Astrocyte of the spinal cord (primary cell): ENCODE data around the gene RAP1GAP2.
A peak's percentile ranks its signal among the peaks of the same experiment; 100 is the strongest.

Source experiments
- DNase-seq: peaks from one replicate; pipeline ENCODE4 v3.0.0; 2011; ENCODE audit warnings: low read depth, low spot score
- H3K4me3 ChIP-seq: 2 replicates; pipeline ENCODE4 v1.5.1; 2011; ENCODE audit warnings: low read depth, mild to moderate bottlenecking, low read length, moderate library complexity
- in situ Hi-C: cut with HindIII; loops from 2 replicates; pipeline ENCODE4 v1.10.0; 2017; ENCODE audit warnings: low sequenced_read_pairs
- TF ChIP-seq, protein P1 (sequence below): IDR thresholded peaks from 2 replicates; pipeline ENCODE4 v1.5.1; 2012; ENCODE audit warnings: low read depth, mild to moderate bottlenecking, low read length, inconsistent platforms

The RAP1GAP2 gene

DNA sequence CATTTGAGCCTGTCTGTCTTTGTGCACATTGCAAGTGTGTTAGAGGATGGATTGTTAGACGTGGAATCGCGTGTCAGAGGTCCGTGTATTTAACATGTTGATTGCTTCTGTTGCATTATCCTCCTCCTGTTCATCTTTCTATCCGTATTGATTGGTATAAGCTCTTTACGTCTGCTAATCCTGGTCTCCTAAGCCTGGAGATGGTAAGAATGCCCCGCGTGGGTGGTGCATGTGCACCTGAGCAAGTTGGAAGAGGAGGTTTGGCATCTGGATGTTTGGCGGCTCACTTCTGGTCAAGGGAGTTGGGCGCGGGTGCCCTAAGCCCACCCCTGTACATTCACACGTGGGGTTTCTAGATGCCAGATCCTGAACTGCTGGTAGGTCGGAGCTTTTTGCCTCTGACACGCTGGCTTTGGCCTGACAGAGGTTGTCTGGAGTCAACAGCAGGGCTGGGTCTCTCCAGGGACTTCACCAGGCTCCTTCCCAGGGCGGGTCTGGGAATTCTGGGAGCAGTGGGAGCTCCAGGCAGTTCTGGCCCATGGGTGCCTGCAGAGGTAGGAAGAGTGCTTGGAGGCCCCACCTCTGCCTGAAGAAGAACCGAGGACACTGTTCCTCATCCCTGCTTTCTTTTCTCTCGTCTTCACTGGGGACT is 159.8 kb downstream of the RAP1GAP2 start:
- TF ChIP-seq, protein P1, sequence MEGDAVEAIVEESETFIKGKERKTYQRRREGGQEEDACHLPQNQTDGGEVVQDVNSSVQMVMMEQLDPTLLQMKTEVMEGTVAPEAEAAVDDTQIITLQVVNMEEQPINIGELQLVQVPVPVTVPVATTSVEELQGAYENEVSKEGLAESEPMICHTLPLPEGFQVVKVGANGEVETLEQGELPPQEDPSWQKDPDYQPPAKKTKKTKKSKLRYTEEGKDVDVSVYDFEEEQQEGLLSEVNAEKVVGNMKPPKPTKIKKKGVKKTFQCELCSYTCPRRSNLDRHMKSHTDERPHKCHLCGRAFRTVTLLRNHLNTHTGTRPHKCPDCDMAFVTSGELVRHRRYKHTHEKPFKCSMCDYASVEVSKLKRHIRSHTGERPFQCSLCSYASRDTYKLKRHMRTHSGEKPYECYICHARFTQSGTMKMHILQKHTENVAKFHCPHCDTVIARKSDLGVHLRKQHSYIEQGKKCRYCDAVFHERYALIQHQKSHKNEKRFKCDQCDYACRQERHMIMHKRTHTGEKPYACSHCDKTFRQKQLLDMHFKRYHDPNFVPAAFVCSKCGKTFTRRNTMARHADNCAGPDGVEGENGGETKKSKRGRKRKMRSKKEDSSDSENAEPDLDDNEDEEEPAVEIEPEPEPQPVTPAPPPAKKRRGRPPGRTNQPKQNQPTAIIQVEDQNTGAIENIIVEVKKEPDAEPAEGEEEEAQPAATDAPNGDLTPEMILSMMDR = no peak
- in situ Hi-C loops = no loop called here
- DNase-seq = no peak

DNA sequence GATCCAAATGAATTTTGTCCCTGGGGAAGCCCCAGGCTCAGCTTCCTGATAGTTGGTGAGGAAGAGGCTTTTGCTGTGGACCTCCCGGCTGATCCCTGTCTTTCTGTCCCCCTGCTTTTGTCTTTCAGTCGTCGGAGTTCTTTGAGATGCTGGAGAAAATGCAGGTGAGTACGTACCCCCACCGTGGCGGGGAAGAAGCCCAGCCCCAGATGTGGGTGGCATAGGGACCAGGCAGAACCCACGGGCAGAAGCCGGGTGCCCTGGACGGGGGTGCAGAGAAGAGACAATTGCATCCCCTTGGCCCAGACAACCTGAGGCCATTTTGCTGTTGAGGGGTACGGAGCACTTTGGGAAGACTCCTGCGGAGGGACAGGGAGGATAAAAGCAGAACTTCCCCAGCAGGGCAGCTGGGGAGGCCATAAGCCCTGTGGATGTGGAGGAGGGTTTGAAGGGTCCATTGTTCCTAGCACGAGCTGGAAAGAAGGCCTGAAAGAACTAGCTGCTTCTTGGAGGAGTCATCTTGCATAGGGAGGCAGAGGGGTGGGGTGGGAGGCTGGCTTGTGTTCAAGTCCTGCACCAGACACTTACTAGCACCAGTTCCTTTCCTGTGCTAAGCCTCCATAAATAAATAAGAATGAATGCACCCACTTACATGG is 161.5 kb downstream of the RAP1GAP2 start:
- TF ChIP-seq, protein P1 = no peak
- peak; percentile 19 for DNase-seq
- in situ Hi-C loops = no loop called here
- no peak overlapping the region for H3K4me3 ChIP-seq

More for the DNA sequence above, 159.8 kb downstream of the RAP1GAP2 start:
- H3K4me3 ChIP-seq = no peak overlapping the region

DNA sequence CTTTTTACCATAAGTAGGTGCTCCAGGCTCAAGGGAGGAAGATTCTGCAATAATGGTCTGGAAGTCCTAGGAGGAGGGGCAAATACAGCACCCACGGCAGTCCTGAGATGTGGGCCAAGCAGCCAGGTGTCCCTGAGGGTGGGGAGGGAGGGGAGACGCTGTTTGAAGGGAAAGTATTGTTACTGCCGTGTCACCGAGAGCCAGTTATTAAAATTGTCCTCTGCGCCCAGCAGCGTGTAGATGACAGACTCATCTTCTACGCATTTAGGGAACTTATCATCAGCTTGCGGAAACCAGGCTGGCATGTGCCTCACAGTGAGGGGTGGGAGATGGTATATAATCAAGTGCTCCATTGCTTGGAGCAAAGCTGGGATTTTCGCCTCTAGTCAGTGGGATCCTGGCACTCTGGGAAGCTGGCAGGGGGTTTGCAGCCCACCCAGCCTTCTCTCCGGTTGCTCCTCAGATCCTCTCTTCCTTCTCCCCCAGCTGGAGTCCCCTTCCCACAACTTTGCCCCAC is 162.5 kb downstream of the RAP1GAP2 start:
- TF ChIP-seq, protein P1 = no peak
- H3K4me3 ChIP-seq = no peak overlapping the region
- DNase-seq = no peak
- in situ Hi-C loops = no loop called here

DNA sequence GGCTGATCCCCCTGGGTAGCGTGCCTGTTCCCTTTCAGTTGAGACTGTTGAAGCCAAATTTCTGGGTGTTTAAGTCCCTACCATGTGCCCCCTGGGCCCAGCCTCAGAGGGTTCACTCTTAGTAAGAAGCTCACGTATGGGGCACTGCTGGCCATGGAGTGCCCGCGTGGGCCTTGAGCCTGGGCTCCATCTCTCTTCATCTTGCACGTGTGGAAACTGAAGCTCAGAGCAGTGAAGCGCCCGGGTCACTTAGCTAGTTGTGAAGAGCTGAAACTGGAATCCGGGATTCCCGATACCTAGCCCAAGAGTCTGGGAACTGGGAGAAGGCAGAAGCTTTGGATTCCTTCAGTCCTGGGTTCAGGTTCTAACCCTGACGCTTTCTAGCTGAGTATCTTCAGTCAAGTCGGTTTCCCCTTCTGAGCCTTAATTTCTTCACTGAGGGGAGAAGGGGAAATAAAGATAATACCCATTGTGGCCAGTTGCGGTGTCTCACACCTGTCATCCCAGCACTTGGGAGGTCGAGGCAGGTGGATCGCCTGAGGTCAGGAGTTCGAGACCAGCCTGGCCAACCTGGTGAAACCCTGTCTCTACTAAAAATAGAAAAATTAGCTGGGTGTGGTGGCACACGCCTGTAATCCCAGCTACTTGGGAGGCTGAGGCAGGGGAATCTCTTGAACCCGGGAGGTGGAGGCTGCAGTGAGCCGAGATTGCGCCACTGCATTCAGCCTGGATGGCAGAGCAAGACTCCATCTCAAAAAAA is 163.3 kb downstream of the RAP1GAP2 start:
- TF ChIP-seq, protein P1 = no peak
- no peak overlapping the region for H3K4me3 ChIP-seq
- in situ Hi-C loops = no loop called here
- DNase-seq = no peak

DNA sequence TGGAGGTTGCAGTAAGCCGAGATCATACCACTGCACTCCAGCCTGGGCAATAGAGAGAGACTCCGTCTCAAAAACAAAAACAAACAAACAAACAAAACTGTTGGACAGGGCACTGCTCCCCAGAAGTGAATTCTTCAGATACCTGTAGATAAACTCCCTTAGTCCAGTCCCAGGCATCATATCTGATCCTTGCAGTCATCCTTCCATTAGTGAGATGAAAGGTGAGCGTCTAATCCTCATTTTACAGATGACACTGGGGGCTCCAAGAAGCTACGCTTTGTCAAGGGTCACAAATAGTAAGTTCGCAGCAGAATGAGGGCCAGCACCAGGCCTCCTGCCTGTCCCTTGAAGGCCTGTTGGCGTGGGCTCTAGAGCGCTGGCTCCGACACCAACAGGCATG is 165.2 kb downstream of the RAP1GAP2 start:
- DNase-seq = no peak
- H3K4me3 ChIP-seq = no peak overlapping the region
- TF ChIP-seq, protein P1 = no peak
- in situ Hi-C loops = no loop called here

DNA sequence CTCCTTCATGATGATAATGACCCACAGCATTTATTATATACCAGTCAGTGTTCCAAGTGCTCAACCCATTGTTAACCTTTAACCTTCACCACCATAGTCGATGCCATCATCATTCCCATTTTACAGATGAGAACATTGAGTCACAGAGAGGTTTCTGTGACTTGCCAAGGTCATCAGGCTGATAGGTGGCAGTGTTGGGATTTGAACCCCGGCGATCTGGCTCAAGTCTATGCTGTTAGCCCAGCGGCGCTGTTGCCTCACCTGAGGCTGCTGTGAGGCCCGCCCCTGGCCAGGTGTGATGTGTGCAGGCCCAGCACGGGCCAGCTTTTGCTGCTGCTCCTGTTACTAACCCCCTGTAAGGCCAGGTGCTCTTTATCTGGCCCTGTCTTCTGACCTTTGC is 166.0 kb downstream of the RAP1GAP2 start:
- TF ChIP-seq, protein P1 = no peak
- H3K4me3 ChIP-seq = no peak overlapping the region
- in situ Hi-C loops = no loop called here
- DNase-seq = no peak
